ENCODE data around the gene ZNF281.

DNA sequence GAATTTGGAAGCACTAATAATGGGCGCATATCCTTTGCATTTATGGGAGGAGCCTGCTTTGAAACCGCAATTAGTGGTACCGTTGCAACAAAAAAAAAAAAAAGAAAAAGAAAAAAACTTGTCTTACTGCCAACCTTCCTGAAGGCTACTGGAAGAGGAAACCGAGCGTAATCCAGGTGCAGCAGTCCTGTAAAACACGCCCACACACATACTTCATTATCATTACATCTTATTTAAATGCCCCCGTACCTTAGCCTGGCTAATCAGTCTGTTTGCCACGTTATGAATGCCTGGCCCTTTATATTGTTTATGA is 686 bp upstream of the ZNF281 start:
- no peak for TF ChIP-seq POLR2A (IDR thresholded peaks at IDR 0.05; ENCODE audit: extremely low read depth, insufficient read length)
- TF ChIP-seq, protein P1, sequence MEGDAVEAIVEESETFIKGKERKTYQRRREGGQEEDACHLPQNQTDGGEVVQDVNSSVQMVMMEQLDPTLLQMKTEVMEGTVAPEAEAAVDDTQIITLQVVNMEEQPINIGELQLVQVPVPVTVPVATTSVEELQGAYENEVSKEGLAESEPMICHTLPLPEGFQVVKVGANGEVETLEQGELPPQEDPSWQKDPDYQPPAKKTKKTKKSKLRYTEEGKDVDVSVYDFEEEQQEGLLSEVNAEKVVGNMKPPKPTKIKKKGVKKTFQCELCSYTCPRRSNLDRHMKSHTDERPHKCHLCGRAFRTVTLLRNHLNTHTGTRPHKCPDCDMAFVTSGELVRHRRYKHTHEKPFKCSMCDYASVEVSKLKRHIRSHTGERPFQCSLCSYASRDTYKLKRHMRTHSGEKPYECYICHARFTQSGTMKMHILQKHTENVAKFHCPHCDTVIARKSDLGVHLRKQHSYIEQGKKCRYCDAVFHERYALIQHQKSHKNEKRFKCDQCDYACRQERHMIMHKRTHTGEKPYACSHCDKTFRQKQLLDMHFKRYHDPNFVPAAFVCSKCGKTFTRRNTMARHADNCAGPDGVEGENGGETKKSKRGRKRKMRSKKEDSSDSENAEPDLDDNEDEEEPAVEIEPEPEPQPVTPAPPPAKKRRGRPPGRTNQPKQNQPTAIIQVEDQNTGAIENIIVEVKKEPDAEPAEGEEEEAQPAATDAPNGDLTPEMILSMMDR (IDR thresholded peaks at IDR 0.05; ENCODE audit: low read depth, low read length), result no peak
